HEK293T (cell line): Measurements from ENCODE around the gene MGAM2.

Experiments
- CTCF ChIA-PET: fragments of 350-600 bp; formaldehyde crosslinking; extraction: SDS; loops from one replicate; lab custom pipeline; 2021; ENCODE audit warnings: antibody characterized with exemption, inconsistent platforms; lab: Yijun Ruan, JAX
- POLR2A ChIA-PET: fragments of 350-600 bp; formaldehyde crosslinking; extraction: SDS; loops from one replicate; lab custom pipeline; 2020; ENCODE audit warnings: antibody characterized with exemption, inconsistent platforms; lab: Yijun Ruan, JAX
- DNase-seq: peaks from one replicate; pipeline ENCODE4 v3.0.0; 2012; ENCODE audit warnings: mixed read lengths; ENCODE audit errors: extremely low spot score
- ARNT ChIP-seq: fragments of 450-650 bp; IDR thresholded peaks from 2 replicates; pipeline ENCODE4 v1.6.1; 2017; ENCODE audit warnings: mild to moderate bottlenecking
- BHLHE40 ChIP-seq: fragments of 450-650 bp; IDR thresholded peaks from 2 replicates; pipeline ENCODE4 v1.6.1; 2016; ENCODE audit warnings: mild to moderate bottlenecking, moderate library complexity, borderline replicate concordance
- CTBP1 ChIP-seq: fragments of 450-650 bp; IDR thresholded peaks from 2 replicates; pipeline ENCODE4 v1.6.1; 2016; ENCODE audit warnings: borderline replicate concordance
- ELF4 ChIP-seq: fragments of 450-650 bp; IDR thresholded peaks from 2 replicates; pipeline ENCODE4 v1.6.1; 2017; ENCODE audit warnings: antibody characterized with exemption
- FOXA1 ChIP-seq: fragments of 450-650 bp; IDR thresholded peaks from 2 replicates; pipeline ENCODE4 v1.6.1; 2016; ENCODE audit warnings: mild to moderate bottlenecking
- FOXK2 ChIP-seq: fragments of 450-650 bp; IDR thresholded peaks from 2 replicates; pipeline ENCODE4 v1.6.1; 2016; ENCODE audit warnings: mild to moderate bottlenecking
- FOXM1 ChIP-seq: fragments of 450-650 bp; IDR thresholded peaks from 2 replicates; pipeline ENCODE4 v1.6.1; 2017; ENCODE audit warnings: mild to moderate bottlenecking, borderline replicate concordance
- HDGF ChIP-seq: fragments of 450-650 bp; IDR thresholded peaks from 2 replicates; pipeline ENCODE4 v1.6.1; 2017; ENCODE audit warnings: antibody characterized with exemption, borderline replicate concordance
- L3MBTL2 ChIP-seq: fragments of 450-650 bp; conservative IDR thresholded peaks from 2 replicates; pipeline ENCODE4 v1.6.1; 2016; ENCODE audit warnings: mild to moderate bottlenecking
- LEF1 ChIP-seq: fragments of 450-650 bp; IDR thresholded peaks from 2 replicates; pipeline ENCODE4 v1.6.1; 2017; ENCODE audit warnings: mild to moderate bottlenecking, borderline replicate concordance
- NFRKB ChIP-seq: fragments of 450-650 bp; IDR thresholded peaks from 2 replicates; pipeline ENCODE4 v1.6.1; 2016; ENCODE audit warnings: mild to moderate bottlenecking, moderate library complexity
- SP1 ChIP-seq: fragments of 450-650 bp; IDR thresholded peaks from 2 replicates; pipeline ENCODE4 v1.6.1; 2017
- SUZ12 ChIP-seq: fragments of 450-650 bp; IDR thresholded peaks from 2 replicates; pipeline ENCODE4 v1.6.1; 2016; ENCODE audit warnings: mild to moderate bottlenecking
- TARDBP ChIP-seq: fragments of 450-650 bp; IDR thresholded peaks from 2 replicates; pipeline ENCODE4 v1.6.1; 2016
- ZNF384 ChIP-seq: fragments of 450-650 bp; IDR thresholded peaks from 2 replicates; pipeline ENCODE4 v1.6.1; 2016
- TF ChIP-seq, protein P1 (sequence below): fragments of 450-650 bp; IDR thresholded peaks from 2 replicates; pipeline ENCODE4 v1.6.1; 2016

The MGAM2 gene

DNA sequence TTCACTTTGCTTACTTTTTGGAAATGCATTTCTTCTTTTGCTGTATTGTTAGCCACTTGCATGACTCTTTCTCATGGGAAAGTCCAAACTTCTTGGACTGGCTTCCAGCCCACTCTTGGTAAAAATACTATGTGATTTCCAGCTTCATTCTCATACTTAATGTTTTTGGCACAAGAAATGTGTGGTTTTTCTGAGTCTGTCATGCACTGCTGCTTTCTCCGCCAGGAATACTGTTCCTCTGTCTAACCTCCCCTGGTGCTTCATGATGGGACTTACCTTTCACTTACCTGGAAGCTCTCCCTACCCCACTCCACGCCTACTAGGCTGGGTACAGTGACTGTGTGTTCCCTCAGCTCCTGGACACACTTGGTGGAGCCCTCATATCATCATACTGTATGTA lies 18.7 kb downstream of the MGAM2 start:
- CTCF ChIA-PET: interaction anchor here (0.9 to 1.0 kb wide), 2 partner anchors 107 to 154 kb away, joined by 3 to 4 read pairs; no protein-coding TSS in a partner anchor
- TF ChIP-seq FOXK2: no peak
- no peak for TF ChIP-seq HDGF
- no peak for TF ChIP-seq TARDBP
- TF ChIP-seq, protein P1, sequence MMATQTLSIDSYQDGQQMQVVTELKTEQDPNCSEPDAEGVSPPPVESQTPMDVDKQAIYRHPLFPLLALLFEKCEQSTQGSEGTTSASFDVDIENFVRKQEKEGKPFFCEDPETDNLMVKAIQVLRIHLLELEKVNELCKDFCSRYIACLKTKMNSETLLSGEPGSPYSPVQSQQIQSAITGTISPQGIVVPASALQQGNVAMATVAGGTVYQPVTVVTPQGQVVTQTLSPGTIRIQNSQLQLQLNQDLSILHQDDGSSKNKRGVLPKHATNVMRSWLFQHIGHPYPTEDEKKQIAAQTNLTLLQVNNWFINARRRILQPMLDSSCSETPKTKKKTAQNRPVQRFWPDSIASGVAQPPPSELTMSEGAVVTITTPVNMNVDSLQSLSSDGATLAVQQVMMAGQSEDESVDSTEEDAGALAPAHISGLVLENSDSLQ: no peak
- no peak for TF ChIP-seq CTBP1
- TF ChIP-seq SUZ12: no peak
- TF ChIP-seq BHLHE40: no peak
- no peak for TF ChIP-seq L3MBTL2
- no peak for TF ChIP-seq FOXA1
- no peak for TF ChIP-seq SP1
- no peak for TF ChIP-seq NFRKB
- POLR2A ChIA-PET: no interaction called here
- no peak for DNase-seq

- no peak for DNase-seq
- ChIA-PET POLR2A (no interaction called here), CTCF (interaction anchor here (0.6 to 0.7 kb wide), 2 partner anchors 31 to 1941 kb away, joined by 3 read pairs; no protein-coding TSS in a partner anchor)
- TF ChIP-seq HDGF (no peak), ARNT (no peak)
Observed at GRCh38 chr7:142131439-142132185, 20.1 kb downstream of the MGAM2 start.

- no peak for DNase-seq
- TF ChIP-seq FOXM1: no peak
- no peak for TF ChIP-seq L3MBTL2
- ChIA-PET POLR2A (no interaction called here), CTCF (no interaction called here)
Observed at GRCh38 chr7:142133731-142134148, 22.2 kb downstream of the MGAM2 start.

GRCh38 chr7:142134909-142135308 lies 23.4 kb downstream of the MGAM2 start:
- POLR2A ChIA-PET: no interaction called here
- TF ChIP-seq ZNF384 (no peak), FOXK2 (no peak), ARNT (no peak), L3MBTL2 (no peak), SP1 (no peak), SUZ12 (no peak), BHLHE40 (no peak), FOXM1 (no peak), HDGF (no peak), ELF4 (no peak), TARDBP (no peak), FOXA1 (no peak), CTBP1 (no peak), NFRKB (no peak), LEF1 (no peak)
- TF ChIP-seq, protein P1: no peak
- CTCF ChIA-PET: no interaction called here
- no peak for DNase-seq

- DNase-seq: no peak
- ChIA-PET CTCF (interaction anchor here (0.6 to 0.9 kb wide), 2 partner anchors 164 to 1045 kb away, joined by 3 read pairs; no protein-coding TSS in a partner anchor), POLR2A (no interaction called here)
- no peak for TF ChIP-seq FOXK2
- no peak for TF ChIP-seq CTBP1
- no peak for TF ChIP-seq NFRKB
- TF ChIP-seq FOXM1: no peak
- TF ChIP-seq FOXA1: no peak
- TF ChIP-seq LEF1: no peak
- TF ChIP-seq L3MBTL2: no peak
- no peak for TF ChIP-seq ZNF384
- TF ChIP-seq SP1: no peak
- TF ChIP-seq BHLHE40: no peak
- no peak for TF ChIP-seq SUZ12
Observed at GRCh38 chr7:142138996-142139395, 27.5 kb downstream of the MGAM2 start.

GRCh38 chr7:142139597-142140400 lies 28.3 kb downstream of the MGAM2 start:
- no peak for DNase-seq
- CTCF ChIA-PET: interaction anchor here (0.6 kb wide), 2 partner anchors 10 to 1046 kb away, joined by 3 to 6 read pairs; no protein-coding TSS in a partner anchor
- POLR2A ChIA-PET: no interaction called here

More at GRCh38 chr7:142139597-142140400, 28.3 kb downstream of the MGAM2 start:
- no peak for TF ChIP-seq SP1
